Measurements from ENCODE around the gene TGFB1.

GRCh38 chr19:41323023-41323422 is 30.7 kb downstream of the TGFB1 start:
- TF ChIP-seq CTCF (IDR thresholded peaks at IDR 0.05) (no peak), POLR2A (IDR thresholded peaks at IDR 0.05) (no peak), POLR2AphosphoS5 (IDR thresholded peaks at IDR 0.05) (no peak)
